SH-SY5Y (cell line): ENCODE data around the gene TRNT1.

Experiments
- GATA2 ChIP-seq: IDR thresholded peaks from 2 replicates; pipeline ENCODE4 v1.6.1; 2011; ENCODE audit warnings: mild to moderate bottlenecking, low read depth, low read length
- GATA3 ChIP-seq: IDR thresholded peaks from 2 replicates; pipeline ENCODE4 v1.6.1; 2011; ENCODE audit warnings: low read depth, mild to moderate bottlenecking, low read length, moderate library complexity

TRNT1 gene

DNA sequence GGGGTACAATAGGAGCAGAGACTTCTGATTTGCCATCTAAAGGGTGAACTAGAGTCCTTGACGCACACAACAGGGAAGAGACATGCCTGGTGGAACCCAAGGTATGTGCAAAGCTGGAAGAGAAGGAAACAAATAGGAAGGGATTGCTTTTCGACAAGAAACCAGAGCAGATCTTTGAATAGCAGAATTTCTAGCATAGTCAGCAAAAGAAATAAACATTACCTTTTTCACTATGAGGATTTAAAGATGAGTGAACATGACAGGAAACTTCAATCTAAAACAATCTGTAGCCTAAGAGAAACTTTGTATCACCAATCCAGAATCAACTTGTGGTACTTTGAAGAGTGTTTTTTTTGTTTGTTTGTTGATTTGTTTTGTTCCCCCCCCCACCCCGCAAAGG lies 21.5 kb upstream of the TRNT1 start:
- TF ChIP-seq GATA2 (no peak), GATA3 (no peak)

DNA sequence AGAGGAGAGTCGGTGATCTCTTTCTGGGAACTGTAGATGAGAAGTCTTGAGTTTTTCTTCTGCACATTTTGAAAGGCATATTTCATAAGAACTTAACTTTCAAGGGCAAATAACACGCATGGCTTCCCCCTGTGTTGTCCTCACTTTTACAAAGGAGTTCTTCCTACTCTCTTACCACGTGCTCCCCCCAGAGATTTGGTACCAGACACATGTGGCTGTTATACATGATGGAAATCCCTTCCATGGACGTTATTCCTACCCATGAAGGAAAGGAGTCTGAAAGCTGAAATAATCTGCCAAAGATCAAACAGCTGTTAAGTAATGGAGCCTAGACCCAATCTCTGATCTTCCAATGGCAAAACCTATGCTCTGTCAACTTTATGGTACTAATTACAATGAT lies 20.9 kb upstream of the TRNT1 start:
- TF ChIP-seq GATA3 (no peak), GATA2 (no peak)

DNA sequence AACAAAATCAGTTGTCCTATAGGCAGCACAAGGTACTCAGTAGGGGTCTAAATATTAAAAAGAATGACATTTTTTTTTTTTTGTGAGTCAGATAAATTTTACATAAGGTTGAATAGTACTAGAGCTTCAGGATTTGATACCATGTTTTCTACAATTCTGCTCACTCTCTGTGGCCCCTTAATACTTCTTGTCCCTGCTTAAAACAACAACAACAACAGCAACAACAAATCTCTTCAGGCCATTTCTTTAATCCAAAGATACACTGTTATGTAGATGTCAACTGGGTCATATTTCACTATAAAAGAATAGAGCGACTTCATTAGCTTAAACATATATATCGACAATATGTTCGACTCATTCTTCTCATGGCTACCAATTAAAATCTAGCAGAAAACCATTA lies 19.6 kb upstream of the TRNT1 start:
- TF ChIP-seq GATA3 (no peak), GATA2 (no peak)

DNA sequence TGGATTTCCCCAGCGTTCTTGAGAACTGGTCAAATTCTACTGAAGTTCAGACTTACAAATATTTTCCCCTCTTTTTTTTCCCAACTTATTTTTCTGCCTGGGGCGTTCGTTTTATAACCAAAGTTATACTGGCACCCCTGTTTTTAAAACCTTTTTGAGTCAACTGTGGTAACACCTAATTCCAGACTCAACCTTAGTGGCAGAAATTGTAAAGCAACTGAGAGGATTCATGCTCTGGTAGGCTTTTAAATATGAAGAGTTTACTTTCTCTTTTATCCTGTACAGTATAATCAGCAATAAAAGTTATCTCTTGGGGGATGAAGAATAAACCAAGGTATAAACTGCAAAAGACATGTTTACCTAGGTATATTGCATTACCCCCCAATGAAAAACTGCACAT lies 18.9 kb upstream of the TRNT1 start:
- TF ChIP-seq GATA2 (no peak), GATA3 (no peak)

DNA sequence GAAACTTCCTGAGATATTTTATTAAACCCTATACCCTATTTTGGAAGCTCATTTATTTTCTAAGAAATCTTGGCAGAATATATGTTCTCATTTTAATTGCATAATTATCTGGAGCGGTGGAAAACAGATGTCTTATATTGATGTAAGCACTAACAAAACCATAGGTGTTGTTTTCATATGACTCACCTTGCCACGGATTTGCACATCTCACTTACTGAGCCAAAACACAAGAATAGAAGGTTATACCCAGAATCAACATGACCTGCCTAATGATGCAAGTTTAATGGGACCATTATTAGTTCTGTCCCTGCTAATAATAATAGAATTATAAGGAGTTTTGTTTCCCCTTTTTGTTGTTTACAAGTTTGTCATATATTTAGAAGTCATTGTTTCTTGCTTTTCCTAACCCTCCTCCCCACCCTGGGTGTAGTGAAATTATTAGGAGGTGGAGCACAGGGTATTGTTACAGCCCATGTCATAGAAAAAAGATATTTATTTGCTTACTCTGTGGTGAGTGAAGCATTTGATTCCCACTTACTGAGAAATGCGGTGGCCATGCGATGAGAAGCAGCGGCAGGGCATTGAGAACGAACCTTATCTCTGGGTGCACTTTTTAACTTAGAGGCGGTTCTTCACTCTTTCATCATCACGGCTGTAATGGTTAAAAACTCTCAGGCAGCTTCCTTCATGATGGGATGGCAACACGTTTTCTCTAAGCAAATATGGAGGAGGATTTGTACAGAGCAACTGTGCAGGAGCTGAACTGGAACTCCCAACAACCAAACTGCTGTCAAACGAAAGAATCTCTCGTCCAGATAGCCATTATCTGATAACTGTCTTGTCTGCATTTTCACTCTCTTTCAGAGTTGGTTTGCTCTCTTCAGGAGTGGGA lies 17.1 kb upstream of the TRNT1 start:
- TF ChIP-seq GATA3 (no peak), GATA2 (no peak)

- TF ChIP-seq GATA2, result no peak
- TF ChIP-seq GATA3, result no peak
Observed at GRCh38 chr3:3110299-3110630, 16.5 kb upstream of the TRNT1 start, which contains the start of gene IL5RA. TSS of gene IL5RA (minus strand) at chr3:3110374. CDS start at chr3:3104984, 5,390 bp downstream.

DNA sequence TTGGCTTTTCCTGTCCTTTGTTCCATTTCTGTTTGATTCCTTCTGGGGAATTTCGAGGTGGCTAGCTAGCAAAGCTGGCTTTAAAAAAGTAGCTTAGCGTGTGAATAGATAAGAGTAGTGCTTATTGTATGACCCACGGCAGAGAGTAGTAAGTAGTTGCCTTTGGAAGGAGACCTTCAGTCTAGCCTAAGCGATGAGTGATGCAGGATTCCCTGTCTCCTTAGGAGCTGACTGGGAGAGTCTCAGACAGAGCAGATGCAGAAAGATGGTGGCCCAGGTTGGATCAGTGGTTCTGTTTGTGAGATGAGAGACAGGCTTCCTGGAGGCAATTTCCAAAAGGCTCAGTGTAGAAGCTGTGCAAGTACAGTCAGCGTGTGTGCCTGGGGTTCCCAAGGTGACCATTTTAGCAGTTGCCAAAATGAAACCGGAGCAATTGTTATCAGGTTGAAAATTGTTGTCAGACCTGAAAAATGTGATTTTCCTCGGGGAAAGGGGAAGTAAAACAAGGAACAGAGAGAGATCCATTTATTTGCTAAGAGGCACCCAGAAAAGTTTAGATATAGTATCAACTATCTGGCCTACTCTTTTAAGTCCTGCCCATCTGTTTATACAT lies 15.9 kb upstream of the TRNT1 start:
- TF ChIP-seq GATA3 (no peak), GATA2 (no peak)

- no peak for TF ChIP-seq GATA3
- no peak for TF ChIP-seq GATA2
Observed at GRCh38 chr3:3113042-3113709, 13.6 kb upstream of the TRNT1 start.

DNA sequence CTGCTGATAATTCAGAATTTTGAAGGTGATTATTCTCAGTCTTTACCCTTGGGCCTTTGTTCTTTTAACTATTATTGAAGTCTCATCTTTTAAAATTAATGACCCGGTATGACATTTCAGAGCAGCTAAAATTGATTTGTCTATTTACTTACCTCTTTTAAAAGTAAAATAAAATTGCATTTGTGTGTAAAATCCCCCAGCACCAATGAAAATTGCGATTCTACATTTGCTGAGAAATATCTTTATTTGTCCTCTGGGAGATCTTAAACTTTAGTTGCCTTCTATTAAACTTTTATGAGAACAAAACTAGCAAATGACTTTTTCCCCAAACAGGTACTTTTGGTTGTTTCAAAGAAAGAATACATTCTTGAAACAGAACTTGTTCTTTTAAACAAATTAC lies 9.1 kb upstream of the TRNT1 start:
- TF ChIP-seq GATA3, result no peak
- no peak for TF ChIP-seq GATA2

- TF ChIP-seq GATA2, result no peak
- TF ChIP-seq GATA3, result no peak
Observed at GRCh38 chr3:3119393-3119851, 7.3 kb upstream of the TRNT1 start.

DNA sequence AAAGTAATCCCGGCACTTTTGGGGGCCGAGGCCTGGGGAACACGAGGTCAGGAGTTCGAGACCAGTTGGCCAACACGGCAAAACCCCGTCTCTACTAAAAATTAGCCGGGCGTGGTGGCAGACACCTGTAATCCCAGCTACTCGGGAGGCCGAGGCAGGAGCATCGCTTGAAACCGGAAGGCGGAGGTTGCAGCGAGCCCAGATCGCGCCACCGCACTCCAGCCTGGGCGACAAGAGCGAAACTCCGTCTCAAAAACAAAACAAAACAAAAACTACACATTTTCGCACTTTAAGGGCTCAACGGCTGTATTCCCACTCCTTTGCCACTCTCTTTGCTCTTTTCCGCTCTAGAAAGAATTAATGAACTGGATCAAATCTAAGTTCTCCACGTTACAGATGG lies 763 bp upstream of the TRNT1 start:
- TF ChIP-seq GATA2 (no peak), GATA3 (no peak)

DNA sequence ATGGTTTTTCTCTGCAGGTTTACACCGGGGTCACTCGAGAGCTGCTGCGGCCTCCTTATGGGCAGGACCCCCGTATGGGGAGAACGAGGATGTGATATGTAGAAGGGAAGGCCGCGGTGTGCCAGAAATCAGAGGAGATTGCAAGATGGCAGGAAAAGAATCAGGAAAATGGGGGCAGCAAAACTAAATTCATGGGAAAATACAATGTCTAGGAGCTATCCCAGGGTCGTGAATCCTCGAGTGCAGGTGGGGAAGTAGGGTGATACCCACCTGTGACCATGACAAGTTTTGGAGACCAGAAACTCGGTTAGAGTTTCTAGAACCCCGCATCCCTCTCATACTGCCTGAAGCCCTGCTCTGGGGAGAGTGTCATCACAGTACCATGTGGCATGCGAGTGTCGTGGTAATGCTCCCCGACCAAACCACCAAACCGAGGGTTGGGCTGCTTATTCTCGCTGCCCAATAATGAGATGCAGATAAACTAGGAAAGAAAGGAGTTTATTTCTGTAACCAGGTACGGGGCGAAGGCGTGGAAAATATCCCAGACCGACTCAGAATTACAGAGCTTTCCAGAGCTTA lies 781 bp downstream of the TRNT1 start:
- no peak for TF ChIP-seq GATA2
- TF ChIP-seq GATA3, result no peak

GRCh38 chr3:3129579-3129978 lies 2.8 kb downstream of the TRNT1 start:
- TF ChIP-seq GATA2, result no peak
- TF ChIP-seq GATA3, result no peak

DNA sequence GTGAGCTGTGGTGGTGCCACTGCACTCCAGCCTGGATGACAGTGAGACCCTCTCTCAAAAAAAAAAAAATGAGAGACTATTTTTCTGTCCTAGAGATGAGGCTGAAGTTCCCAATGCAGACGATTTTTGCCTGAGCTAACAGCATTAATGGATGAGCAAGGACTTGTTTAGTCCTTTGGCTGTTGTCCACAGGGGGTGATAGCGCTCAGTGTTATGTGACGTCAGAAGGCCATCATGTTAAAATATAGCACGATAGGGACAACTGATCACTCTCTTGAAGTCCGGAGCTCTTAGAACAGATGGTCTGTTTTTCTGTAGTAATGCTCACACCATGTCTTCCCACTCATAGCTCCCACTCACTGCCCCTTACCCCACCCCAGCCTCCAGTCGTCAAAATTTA lies 6.8 kb downstream of the TRNT1 start:
- no peak for TF ChIP-seq GATA2
- TF ChIP-seq GATA3, result no peak
